GM18870 (cell line): ENCODE measurements around the gene C3orf22.

ENCODE experiments used
- ATAC-seq: cut with Tn5 transposase; IDR thresholded peaks from one replicate; pipeline ENCODE4 v1.9.1; 2021; ENCODE audit warnings: moderate library complexity; ENCODE audit not compliant: unreplicated experiment

C3orf22 gene

DNA sequence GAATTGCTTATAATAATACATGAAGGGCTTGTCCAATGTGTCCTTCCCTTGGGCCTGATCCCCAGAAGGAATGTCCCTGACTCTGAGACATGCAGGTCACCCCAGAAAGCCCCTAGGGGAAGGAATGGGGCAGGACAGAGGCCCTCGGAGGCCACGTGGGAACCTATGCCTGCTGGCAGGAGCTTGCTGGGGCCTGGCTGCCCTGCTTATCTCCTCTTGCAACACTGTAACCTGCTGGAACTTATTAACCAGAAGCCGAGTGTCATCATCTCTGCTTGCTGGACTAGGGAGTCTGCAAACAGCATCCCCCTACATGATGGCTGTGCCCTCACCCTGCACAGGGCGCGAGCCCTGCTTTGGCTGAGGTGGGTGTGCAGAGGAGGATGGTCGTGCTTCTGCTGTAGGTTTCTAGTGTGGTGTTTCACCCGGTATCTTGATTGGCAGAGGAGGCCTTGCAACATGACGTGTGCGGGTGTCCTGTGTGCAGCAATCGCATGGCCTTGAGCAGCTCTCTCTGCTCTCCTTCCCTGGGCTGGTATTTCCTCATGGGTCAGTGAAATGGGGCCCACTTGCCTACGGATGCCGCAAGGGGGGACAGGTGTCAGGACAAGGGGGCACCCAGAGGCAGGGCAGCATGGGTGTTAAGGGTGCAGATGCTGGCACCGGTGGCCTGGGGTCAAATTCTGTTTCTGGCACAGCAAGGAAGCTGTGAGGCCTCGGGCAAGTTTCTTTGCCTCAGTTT is 29.8 kb downstream of the C3orf22 start:
- no peak for ATAC-seq

DNA sequence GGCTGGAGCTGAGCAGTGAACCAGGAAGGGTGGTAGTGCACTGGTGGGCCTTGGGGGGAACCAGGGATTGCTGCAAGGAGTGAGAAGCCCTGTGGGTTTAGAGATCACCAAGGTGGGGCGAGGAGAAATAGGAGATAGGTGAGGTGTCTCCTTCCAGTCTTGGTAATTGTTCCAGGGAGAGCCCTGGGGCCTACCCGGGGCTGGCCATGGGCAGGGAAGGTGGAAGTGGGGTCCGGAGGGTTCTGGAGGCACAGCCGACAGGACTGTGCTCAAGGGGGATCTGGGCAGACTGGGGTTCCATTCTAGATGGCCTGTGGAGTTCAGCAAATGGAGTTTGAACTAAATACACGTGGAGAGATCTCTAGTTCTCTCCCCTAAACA is 30.3 kb downstream of the C3orf22 start:
- no peak for ATAC-seq

- ATAC-seq, result no peak
Observed at GRCh38 chr3:126527455-126528211, 31.1 kb downstream of the C3orf22 start.

- ATAC-seq, result no peak
Observed at GRCh38 chr3:126527006-126527405, 31.7 kb downstream of the C3orf22 start.

- no peak for ATAC-seq
Observed at GRCh38 chr3:126526668-126527005, 32.1 kb downstream of the C3orf22 start.

GRCh38 chr3:126525853-126526667 is 32.7 kb downstream of the C3orf22 start:
- ATAC-seq, result no peak

- no peak for ATAC-seq
Observed at GRCh38 chr3:126525091-126525852, 33.5 kb downstream of the C3orf22 start.

GRCh38 chr3:126524429-126524988 is 34.2 kb downstream of the C3orf22 start:
- no peak for ATAC-seq

DNA sequence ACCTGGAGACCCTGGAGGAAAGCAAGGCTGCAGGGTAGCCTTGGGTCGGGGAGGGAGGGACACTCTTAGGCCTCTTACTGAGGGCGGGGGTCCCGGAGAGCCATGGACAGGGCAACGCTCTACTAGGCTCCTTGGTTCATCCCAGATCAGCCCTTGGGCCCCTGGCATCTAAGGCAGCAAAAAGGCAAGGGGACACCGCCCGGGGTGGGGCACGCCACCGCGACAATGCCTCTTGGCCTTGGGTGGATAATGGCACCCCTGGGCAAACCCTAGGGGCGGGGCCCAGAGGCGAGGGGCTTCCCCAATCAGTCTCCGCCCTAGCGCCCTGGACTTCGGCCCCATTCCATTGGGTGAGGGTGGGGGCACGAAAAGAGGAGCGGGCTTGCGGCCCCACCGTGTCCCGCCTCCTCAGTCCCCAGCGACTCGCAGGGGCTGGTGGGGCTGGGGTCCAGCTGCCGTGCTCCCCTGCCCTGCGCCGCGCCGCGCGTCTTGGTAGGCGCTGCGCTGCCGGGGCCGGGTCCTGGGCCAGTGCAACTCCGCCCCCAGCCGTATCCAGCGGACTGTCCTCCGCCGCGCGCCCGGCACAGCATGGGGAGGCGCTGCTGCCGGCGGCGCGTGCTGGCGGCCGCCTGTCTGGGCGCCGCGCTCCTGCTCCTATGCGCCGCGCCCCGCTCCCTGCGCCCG is 34.8 kb downstream of the C3orf22 start, which contains the start of gene CHST13:
TSS of gene CHST13 (plus strand) at position 411 of the 684 bp plus-strand sequence. CDS start at position 589, 178 bp downstream.
- no peak for ATAC-seq

- no peak for ATAC-seq
Observed at GRCh38 chr3:126522363-126522788, 36.4 kb downstream of the C3orf22 start.

DNA sequence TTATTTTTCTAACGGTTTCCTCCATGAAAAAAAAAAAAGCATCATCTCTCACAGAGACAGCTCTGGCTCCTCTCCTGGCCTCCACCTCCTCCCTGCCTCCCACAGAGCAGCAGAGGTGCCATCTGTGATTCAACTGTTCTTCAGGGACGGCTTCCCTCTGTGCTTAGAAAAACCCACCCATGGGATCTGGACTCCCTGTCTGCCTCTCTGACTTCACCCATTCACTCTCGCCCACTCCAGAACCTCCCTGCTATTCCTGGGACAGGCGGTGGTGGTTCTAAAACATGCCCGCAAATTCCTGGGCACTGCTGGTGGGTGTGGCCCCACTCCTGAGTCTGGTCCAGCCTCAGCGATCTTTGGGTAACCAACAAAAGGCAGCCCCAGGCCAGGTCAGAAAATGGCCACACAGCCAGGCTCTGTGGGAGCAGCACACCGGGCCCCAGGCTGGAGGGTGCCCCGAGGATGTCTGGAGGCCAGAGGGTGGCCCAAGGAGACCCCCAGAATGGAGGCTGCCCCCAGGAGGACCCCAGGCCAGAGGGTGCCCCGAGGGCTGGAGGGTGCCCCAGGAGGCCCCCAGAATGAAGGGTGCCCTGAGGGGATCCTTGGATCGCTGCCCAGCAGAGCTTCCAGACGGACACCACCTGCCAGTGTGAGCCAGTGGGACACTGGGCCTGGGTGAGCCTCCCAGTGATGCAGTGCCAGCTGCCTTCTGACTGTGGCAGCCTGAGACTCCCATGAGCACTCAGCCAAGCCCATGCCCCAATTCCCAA is 37.4 kb downstream of the C3orf22 start:
- ATAC-seq, result no peak

DNA sequence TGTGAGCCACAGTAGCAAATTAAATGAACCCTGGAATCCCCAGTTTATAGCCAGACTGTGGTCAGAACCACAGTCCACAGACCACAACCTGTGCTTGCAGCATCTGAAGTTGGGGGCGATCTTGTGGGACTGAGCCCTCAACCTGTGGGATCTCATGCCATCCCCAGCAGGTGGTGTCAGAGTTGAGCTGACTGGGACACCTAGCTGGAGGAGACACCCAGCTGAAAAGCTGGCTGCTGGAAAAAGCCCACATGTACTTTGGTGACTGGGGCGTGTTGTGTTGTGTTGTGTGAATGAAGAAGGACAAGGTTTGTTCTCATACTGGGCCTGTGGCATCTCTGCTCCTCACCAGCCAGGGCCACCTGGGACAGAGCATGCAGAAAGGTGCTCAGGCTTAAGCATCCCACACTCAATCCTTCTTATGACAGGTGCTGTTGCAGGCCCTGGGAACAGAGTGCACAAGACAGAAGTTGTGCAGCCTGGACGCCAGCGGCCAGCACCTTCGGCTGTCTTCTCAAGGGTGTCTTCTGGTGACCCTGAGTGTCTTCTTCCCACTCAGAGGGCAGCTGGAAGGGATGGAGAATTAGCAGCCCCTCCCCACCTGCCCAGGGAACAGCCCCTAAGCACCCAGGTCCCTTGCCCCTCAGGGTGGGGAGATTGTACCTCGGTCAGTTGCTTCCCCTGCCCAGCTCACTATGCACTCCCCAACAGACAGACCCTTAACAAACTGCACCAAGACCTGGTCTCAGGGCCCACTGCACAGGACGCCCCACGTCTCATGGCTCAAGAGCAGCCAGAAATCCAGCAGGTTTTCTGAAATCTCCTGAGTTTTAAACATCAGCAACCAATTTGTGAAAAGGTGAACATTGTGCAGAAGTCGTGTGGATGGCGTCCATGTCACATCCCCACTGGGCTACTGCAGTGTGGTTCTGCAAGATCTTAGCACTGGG is 39.0 kb downstream of the C3orf22 start:
- ATAC-seq, result no peak

GRCh38 chr3:126518779-126519177 is 40.0 kb downstream of the C3orf22 start:
- ATAC-seq, result no peak

DNA sequence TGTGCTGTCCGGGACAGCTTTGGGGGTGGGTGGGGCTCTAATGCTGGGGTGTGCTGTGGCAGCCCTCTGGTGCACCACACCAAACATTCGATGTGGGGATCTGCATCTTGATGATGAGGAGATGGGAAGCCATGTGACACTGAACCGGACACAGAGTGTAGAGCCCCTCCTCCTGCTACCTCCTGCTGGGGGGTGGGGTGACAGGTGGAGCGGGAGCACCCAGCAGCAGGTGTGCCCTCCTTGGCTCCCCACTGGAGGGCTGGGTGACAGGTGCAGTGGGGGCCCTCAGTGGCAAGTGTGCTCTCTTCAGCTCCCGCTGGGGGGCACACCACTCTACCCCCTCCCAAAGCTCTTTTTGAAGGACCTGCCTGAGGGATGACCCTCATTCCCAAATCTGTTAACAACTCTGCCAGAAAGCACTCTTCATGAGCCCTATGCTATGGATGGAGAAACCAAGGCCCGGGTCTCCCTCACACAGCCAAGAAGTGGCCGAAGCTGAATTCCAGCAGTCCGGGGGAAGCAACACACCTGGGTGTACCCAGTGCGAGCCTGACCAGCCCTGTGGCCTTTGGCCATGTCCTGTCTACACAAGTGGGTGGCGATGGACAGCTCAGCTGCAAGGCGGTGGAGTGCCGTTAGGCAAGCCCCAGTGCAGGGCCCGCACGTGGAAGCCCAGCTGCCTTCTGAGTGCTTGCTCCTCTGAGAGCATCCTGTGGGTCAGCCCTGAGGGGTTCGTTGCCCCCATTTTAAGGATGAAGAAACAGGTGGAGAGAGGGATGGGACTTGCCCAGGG is 40.5 kb downstream of the C3orf22 start:
- no peak for ATAC-seq

GRCh38 chr3:126517291-126517951 is 41.3 kb downstream of the C3orf22 start, which contains the start of gene UROC1:
UROC1 (minus strand) TSS chr3:126517773; CDS start chr3:126517719, 54 bp downstream.
- ATAC-seq, result no peak

- ATAC-seq, result no peak
Observed at GRCh38 chr3:126516936-126517290, 41.8 kb downstream of the C3orf22 start.
